ENCODE results near the gene NPIPA5. TPM values are rescaled to one million over a fixed set of nuclear protein-coding genes. Genes with fewer than 3 reads are reported as not detected.
"Not testable (repeated sequence)": the region's sequence is repeated elsewhere in the genome, so short reads cannot be mapped to it uniquely, and the experiment has no call there.

Gene NPIPA5
- 1.5 and 3.0 TPM in 2 replicates for total RNA-seq (2014; rRNA removed; shearing (Covaris generic))
- 6.4 and 8.5 TPM in 2 replicates for polyA plus RNA-seq (2015; cell fraction: cytosol; rRNA removed)
- 14.7 and 16.6 TPM in 2 replicates for polyA plus RNA-seq (2015; cell fraction: nucleus; rRNA removed)

DNA sequence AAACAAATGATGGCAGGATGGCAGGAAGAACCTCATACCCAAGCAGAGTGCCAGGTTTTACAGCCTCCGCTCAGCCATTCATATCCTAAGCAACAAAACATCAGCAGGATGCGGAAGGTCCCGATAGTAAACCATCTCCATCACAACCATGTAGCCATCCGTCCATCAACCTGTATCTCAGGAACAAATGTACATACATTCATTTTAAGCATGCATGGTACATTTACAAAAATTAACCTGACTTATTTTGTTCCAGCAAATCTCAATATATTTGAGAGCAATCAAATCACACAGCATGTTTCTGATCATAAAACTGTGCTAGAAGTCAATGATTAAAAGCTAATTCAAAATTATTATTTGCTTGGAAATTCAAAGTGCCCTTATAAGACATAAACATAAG is at the start of gene NPIPA5:
NPIPA5 (minus strand) TSS at position 101 of the 400 bp plus-strand sequence; CDS start at position 101, 0 bp downstream.
- DNase-seq (ENCODE audit: low read depth): not testable (repeated sequence)

DNA sequence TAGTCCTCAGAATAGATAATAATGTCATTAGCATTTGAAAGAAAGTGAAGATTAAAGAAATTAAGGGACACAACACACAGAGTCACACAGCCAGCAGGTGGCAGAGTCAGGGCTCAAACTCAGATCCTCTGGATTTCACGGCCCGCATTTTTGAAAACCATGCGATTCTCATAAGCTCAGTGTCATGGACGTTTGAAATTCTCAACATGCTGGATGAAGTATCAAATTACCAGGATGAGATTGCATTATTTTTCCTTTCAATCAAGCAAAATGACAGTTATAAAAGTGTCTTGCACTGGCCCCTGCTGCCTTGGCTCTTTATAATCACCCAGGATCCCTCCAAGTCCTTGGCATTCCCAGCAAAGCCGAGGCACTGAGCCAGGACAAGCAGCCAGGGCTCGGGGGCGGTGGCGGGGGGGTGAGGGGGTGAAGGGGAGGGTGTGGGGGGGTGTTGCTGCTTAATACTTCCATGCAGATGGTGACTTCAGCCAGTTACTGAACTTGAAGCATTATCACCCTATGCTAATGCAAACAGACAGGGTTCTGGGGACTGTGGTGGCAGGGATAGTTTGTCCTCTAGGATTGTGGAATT is 49.6 kb upstream of the NPIPA5 start:
- DNase-seq (ENCODE audit: low read depth): peak; percentile 46

DNA sequence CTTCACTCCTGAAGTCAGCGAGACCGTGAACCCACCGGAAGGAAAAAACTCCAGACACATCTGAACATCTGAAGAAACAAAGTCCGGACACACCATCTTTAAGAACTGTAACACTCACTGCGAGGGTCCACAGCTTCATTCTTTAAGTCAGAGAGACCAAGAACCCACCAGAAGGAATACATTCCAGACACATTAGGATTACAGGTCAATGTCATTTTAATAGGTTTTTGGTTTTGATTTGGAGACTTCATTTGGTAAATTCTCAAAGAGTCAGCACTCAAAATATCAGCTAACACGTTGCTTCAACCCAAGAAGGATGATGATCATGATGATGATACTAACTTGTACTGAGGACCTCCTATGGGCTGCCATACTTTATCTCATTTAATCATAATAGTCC is 48.7 kb upstream of the NPIPA5 start:
- no peak for DNase-seq (ENCODE audit: low read depth)

DNA sequence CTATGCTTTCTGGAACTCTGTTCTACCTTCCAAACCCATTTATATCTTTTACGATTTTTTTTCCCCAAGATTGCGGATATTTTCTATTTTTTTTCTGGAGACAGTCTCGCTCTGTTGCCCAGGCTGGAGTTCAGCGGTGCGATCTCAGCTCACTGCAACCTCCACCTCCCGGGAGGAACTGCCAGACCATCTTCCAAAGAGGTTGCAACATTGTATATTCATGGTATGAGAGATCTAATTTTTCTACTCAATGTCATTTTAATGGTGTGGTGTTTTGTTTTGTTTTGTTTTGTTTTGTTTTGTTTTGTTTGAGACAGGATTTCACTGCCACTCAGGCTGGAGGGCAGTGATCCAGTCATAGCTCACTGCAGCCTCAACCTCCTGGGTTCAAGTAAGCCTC is 47.8 kb upstream of the NPIPA5 start:
- no peak for DNase-seq (ENCODE audit: low read depth)

DNA sequence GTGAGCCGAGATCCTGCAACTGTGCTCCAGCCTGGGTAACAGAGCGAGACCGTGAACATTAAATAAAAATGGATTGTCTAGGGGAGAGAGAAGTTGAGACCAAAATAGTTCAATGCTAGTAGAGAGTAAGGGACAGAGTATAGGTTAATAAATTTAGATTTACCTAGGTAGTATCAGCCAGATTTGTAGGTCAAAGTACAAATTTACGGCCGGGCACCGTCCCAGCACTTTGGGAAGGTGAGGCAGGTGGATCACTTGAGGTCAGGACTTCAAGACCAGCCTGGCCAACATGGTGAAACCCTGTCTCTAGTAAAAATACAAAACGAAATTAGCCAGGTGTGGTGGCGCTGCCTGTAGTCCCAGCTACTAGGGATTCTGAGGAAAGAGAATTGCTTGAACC is 44.1 kb upstream of the NPIPA5 start:
- DNase-seq (ENCODE audit: low read depth): no peak

DNA sequence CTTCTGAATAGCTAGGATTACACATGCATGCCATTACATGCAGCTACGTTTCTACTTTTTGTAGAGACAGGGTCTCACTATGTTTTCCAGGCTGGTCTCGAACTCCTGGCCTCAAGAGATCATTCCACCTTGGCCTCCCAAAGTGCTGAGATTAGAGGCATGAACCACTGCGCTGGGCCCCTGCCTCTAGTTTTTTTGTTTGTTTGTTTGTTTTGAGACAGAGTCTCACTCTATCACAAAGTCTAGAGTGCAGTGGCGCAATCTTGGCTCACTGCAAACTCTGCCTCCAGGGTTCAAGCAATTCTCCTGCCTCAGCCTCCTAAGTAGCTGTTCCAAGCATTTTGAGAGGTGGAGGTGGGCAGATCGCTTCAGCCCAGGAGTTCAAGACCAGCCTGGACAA is 43.6 kb upstream of the NPIPA5 start:
- not testable (repeated sequence) for DNase-seq (ENCODE audit: low read depth)

DNA sequence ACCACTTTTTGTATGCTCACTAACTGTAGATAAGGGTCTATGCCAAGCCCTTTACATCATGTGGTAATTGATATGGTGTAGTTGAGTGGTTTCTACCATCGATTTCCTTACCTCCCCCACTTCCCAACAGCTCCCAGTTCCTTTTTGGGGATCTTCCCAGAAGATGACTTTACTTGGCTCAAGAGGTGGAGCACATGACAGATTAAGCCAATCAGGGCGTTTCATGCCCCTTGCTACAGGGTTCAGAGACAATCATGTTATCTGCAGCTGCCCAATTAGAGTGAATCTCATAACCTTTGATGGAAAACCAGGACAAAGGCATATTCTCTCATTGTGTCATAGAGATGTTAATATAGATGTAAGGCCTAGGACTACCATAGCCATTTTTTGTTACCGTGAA is 40.1 kb upstream of the NPIPA5 start:
- no peak for DNase-seq (ENCODE audit: low read depth)

DNA sequence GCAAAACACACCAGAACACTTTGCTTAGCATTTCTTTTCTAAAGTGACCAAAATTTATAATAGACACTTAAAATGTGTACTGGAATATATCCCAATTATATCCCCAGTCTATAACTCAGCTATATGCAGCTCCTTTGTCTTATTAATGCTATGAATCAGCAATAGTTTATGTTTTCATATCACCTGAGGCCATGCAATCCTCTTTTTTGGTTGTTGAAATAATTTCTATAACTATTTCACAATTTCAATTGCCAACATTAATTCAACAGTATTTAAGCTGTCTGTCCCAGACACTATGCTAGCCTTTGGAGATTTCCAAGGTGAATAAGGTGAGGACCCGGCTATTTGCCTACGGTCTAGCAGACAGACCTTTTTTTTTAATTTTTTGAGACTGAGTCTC is 39.1 kb upstream of the NPIPA5 start:
- DNase-seq (ENCODE audit: low read depth): no peak

DNA sequence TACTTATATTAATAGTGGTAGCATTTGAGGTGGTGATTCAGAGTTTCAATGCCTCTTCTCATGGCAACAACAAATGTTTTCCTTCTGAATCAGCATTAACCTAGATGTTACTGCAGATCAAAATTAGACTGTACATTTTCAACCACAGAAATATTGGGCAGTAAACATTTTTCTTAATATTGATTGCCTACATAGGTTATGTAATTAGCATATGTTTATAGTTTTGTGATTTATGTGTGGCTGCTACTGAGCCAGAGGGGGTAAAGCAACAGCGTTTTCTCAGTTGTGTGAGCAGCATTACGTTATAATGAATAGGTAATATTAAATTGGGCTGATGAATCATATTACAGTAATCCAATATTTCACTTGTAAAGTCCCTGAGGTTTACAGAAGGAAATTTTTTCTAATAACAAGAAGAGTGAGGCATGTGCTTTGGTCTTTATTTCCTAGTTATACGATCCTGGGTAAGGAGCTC is 37.5 kb upstream of the NPIPA5 start:
- no peak for DNase-seq (ENCODE audit: low read depth)

DNA sequence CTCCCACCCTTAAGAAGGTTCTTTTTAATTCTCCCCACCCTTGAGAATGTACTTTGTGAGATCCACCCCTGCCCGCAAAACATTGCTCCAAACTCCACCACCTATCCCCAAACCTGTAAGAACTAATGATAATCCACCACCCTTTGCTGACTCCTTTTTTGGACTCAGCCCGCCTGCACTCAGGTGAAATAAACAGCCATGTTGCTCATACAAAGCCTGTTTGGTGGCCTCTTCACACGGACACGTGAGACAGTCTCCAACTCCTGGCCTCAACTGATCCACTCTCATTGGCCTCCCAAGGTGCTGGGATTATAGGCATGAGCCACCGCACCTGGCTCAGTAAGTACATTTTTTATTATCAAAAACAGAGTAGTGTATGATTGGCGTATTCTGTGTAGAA is 31.4 kb upstream of the NPIPA5 start:
- DNase-seq (ENCODE audit: low read depth): not testable (repeated sequence)

DNA sequence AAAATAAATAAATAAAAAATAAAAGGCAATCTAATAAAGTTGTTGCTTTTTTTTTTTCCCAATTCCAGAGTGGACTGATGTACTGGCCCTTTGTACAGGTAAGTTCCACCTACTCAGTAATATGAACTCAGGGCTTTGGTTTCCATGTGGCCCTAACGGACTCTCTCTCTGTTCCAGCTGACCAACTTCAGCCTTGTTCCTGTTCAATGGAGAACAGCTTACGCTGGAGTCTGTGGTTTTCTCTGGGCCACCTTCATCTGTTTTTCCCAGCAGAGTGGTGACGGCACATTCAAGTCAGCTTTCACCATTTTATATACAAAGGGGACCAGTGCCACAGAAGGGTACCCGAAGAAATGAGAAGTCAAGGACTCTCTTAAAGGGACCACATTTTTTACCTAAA is 29.7 kb upstream of the NPIPA5 start:
- DNase-seq (ENCODE audit: low read depth): not testable (repeated sequence)

DNA sequence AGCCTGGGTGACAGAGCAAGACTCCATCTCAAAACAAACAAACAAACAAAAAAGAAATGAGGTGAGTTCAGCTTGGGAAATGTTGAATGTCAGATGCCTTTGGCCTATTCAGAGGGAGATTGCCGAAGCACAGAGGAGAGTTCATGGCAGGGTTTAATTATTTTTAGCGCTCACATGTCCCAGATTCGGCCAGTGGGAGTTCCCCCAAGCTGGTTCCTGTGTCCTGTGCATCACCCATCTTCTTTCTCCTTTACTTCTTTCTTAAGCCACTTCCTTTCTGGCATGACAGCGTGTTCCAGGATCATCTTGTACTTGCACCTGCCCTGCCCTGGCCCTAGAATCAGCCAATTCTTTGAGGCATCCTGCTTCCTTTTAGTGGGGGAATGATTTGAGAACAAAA is 26.7 kb upstream of the NPIPA5 start:
- DNase-seq (ENCODE audit: low read depth): no peak

DNA sequence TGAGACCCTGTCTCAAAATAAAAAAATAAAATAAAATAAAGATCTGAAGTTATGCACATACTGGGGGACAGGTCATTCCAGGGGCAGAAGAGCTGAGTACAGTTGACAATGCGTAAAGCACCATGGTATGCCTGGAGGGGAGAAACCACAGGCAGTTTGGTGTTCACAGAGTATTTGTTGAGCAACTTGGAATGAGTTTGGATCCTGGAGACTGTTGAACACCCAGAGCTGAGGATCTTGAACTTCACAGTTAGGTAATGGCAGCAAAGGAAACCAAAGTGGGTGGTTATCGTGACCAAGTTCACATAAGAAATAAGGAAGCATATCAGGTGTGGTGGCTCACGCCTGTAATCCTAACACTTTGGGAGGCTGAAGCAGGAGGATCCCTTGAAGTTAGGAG is 26.0 kb upstream of the NPIPA5 start:
- not testable (repeated sequence) for DNase-seq (ENCODE audit: low read depth)

DNA sequence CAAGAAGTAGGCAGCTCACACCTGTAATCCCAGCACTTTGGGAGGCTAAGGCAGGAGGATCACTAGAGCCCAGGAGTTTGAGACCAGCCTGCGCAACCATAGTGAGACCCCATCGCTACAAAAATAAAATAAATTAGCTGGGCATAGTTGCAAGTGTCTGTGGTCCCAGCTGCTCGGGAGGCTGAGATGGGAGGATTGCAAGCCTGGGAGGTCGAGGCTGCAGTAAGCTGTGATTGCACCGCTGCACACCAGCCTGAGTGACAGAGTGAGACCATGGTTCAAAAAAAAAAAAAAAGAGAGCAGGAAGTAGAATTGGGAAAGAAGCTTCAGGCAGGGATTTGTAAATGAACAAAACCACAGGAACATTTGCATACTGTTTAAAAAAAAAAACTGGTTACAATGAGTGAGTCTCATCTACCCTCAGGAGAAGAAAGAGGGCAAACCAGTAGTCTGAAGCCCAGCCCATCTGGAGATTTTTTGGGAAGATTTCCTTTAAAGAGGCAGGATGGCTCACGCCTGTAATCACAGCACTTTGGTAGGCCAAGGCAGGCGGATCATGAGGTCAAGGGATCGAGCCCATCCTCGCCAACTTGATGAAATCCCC is 25.4 kb upstream of the NPIPA5 start:
- peak; percentile 20 for DNase-seq (ENCODE audit: low read depth)

DNA sequence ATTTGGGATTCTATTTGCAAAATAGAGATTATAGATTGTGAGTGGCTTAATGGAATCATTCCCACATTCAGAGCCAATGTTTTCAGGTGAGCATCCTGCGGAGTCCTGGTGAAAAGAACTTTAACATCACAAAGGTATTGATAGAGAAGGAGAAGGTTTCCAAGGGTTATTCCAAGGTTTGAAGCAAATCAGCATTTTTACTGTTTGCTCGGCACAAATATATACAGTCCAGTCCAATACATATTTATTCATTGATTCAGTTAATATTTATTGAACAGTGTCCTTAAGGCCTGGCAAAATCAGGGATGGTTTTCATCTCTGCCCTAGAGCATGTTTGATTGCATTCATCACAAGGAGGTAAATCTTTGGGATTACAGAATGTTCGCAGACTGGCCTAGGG is 23.9 kb upstream of the NPIPA5 start:
- DNase-seq (ENCODE audit: low read depth): no peak

DNA sequence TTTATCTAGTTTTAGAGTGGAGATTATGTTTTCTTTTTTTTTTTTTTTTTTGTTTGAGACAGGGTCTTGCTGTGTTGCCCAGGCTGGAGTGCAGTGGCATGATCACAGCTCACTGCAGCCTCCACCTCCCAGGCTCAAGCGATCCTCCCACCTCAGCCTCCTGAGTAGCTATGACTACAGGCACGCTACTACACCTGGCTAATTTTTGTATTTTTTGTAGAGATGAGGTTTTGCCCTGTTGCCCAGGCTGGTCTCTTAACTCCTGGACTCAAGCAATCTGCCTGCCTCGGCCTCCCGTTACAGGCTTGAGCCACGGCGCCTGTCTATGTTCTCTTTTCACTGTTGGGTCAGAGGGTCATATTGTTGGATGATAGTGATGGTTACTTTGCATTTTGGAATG is 22.2 kb upstream of the NPIPA5 start:
- DNase-seq (ENCODE audit: low read depth): not testable (repeated sequence)

DNA sequence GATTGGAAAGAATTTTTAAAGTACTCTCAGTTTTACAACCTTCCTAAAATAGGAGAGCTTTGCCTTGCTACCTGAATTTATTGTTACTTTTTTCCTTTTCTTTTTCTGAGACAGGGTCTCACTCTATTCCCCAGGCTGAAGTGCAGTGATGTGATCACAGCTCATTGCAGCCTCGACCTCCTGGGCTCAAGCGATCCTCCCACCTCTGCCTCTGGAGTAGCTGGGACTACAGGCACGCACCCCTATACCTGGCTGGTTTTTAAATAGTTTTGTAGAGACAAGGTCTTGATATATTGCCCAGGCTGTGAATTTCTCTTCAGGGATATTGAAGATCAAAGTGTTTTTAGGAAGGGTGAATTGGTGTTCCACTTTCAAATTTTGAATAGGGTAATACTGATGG is 21.2 kb upstream of the NPIPA5 start:
- DNase-seq (ENCODE audit: low read depth): no peak

DNA sequence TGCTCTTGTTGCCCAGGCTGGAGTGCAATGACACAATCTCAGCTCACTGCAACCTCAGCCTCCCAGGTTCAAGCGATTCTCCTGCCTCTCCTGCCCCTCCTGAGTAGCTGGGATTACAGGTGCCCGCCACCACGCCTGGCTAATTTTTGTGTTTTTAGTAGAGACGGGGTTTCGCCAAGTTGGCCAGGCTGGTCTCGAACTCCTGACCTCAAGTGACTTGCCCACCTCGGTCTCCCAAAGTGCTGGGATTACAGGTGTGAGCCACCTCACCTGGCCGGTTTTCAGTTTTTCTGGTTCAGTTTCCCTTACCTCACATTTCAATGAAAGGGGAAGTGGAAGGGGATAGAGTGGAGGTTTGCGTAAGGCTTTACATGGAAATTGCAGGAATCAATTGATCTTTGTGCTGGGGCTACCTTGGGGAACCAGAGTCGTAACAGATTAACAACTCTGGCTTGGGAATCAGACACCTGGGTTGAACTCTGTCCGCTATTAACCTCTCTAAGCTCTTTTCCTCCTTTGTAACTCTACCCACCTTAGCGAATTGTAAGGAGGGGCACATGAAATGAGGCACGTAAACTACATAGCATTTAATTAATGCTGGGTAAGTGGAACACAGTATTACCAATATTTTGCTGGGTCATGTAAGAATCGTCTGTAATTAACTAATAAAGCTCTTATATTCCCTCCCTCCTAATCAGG is 20.7 kb upstream of the NPIPA5 start:
- no peak for DNase-seq (ENCODE audit: low read depth)

DNA sequence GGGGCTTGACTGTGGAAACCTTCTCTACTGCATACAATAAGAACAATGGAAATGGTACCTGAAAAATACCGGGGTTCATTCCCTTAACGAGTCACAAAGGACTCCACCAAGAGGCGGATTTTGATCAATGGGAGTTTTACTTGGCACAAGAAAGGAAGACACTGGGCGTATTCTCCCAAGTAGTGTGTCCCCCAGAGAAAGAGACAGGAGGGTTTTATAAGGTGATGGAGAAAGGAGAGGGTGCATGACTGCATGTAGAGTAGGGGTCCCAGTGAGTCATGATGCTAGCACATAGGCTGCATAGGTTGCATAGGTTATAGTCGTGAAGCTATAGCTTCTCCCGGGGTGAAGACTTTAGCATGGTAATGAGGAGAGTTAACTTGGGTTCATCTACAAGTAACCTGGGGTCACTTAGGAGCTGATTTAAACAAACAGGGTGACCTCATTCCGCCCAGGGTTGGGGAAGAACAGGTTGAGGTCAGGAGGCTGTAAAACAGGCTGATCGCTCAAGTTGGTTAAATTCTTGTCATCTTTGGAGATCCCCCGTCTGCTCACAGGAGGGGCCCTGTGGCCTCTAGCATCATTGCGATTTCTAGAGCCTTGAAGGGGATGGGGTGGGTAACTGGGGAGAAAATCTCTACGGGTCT is 19.0 kb upstream of the NPIPA5 start:
- no peak for DNase-seq (ENCODE audit: low read depth)

DNA sequence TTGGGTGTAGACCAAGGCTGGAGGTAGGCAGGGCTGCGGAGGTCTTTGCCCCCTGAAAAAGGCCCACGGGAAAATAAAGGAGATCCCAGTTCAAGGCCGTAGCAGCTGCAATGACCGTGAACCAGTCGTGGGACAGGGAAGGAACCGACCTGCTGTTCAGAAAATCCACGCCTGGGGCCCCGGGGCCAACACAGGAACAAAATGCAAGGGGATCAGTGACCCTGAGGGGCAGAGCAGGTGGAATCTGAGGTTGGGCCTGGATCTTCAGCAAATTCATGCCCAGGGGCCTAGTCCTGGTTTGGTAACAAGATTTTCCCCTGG is 18.4 kb upstream of the NPIPA5 start:
- DNase-seq (ENCODE audit: low read depth): not testable (repeated sequence)

DNA sequence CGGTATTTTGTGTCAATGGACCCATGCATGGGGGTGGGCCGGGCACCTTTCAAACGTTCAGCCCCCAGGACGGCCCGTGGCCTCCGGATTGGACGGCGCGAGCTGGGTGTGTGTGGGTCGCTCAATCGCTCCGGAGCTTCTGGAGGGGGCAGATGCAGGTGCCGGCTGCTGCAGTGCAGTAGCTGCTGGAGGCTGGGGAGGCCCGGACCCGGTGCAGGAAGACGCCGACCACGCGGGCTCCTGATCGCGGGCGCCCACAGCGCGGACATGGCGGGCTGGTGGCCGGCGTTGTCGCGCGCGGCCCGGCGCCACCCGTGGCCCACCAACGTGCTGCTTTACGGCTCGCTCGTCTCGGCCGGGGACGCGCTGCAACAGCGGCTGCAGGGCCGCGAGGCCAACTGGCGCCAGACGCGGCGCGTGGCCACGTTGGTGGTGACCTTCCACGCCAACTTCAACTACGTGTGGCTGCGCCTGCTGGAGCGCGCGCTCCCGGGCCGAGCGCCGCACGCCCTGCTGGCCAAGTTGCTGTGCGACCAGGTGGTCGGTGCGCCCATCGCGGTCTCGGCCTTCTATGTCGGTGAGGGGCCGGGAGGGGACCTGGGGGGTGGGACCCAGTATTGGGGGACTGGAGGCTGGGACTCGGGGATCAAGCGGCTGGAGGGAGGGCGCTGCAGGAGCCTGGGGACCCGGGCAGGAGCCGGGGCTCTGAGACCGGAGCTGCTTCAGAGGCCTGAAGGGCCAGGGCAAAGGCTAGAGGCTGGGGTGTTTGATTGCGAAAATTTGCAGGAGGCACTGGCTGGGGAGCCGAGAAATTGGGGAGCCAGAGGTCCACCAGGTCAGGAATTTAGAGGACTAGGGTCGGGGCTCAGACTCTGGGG is 17.8 kb upstream of the NPIPA5 start, which contains the start of gene MPV17L:
MPV17L (plus strand) TSS at position 124 of the 878 bp plus-strand sequence; CDS start at position 268, 144 bp downstream.
- DNase-seq (ENCODE audit: low read depth): not testable (repeated sequence)
